Endothelial cell of umbilical vein (primary cell): ENCODE results near the gene GABBR2.

Experiments used
- GATA2 ChIP-seq: IDR thresholded peaks from 2 replicates; pipeline ENCODE4 v1.7.0; 2011; ENCODE audit warnings: low read depth, mild to moderate bottlenecking, moderate library complexity, mixed read lengths, low read length; ENCODE audit not compliant: insufficient read length, insufficient read depth
- JUN ChIP-seq: IDR thresholded peaks from 2 replicates; pipeline ENCODE4 v1.6.1; 2011; ENCODE audit warnings: borderline replicate concordance, low read depth; ENCODE audit not compliant: insufficient read length, insufficient read depth
- POLR2A ChIP-seq: IDR thresholded peaks from 2 replicates; pipeline ENCODE4 v1.6.1; 2012; ENCODE audit warnings: low read depth, mild to moderate bottlenecking, control low read depth, low read length
- POLR2AphosphoS5 ChIP-seq: IDR thresholded peaks from 2 replicates; pipeline ENCODE4 v1.6.1; 2012; ENCODE audit warnings: low read depth, mild to moderate bottlenecking, control low read depth, low read length, moderate library complexity; ENCODE audit not compliant: insufficient read depth
- TF ChIP-seq, protein P1 (sequence below), 2 donors: IDR thresholded peaks; 1 replicate in 1 of 2; 2 replicates in 1 of 2; pipeline ENCODE4 v1.5.1; 2011; ENCODE audit warnings: low read length in 2 of 2, mild to moderate bottlenecking in 2 of 2, moderate library complexity in 2 of 2, control low read depth in 1 of 2, inconsistent platforms in 1 of 2, low read depth in 1 of 2; ENCODE audit not compliant: insufficient read depth in 1 of 2; ENCODE audit errors: extremely low read depth in 1 of 2

DNA sequence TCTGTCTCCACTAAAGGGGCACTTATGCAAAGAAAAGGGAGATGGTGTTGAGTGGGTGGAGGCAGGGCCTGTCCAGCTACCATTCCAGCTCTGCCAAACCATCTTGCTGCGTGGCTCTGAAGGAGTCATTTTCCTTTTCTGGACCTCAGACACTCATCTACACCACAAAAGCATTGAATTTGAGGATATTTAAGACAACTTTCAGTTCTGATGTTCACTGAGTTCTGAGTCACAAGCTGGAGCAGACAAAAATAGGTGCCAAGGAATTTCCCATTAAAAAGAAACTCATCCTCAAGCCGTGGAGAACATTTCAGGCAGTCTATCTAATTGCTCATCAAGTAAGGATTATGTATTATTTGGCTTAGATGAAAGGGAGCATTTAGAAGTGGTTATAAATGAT is 258.2 kb downstream of the GABBR2 start:
- TF ChIP-seq POLR2A = no peak
- TF ChIP-seq, protein P1, sequence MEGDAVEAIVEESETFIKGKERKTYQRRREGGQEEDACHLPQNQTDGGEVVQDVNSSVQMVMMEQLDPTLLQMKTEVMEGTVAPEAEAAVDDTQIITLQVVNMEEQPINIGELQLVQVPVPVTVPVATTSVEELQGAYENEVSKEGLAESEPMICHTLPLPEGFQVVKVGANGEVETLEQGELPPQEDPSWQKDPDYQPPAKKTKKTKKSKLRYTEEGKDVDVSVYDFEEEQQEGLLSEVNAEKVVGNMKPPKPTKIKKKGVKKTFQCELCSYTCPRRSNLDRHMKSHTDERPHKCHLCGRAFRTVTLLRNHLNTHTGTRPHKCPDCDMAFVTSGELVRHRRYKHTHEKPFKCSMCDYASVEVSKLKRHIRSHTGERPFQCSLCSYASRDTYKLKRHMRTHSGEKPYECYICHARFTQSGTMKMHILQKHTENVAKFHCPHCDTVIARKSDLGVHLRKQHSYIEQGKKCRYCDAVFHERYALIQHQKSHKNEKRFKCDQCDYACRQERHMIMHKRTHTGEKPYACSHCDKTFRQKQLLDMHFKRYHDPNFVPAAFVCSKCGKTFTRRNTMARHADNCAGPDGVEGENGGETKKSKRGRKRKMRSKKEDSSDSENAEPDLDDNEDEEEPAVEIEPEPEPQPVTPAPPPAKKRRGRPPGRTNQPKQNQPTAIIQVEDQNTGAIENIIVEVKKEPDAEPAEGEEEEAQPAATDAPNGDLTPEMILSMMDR (IDR thresholded peaks at IDR 0.05; ENCODE audit: extremely low read depth in 1 of 2, insufficient read depth in 1 of 2, low read depth in 1 of 2, low read length in 2 of 2) = no peak
- TF ChIP-seq POLR2AphosphoS5 = no peak
- TF ChIP-seq JUN = no peak
- TF ChIP-seq GATA2 = no peak
